ENCODE measurements around the gene KANSL1. TPM values are rescaled to one million over a fixed set of nuclear protein-coding genes. Genes with fewer than 3 reads are reported as not detected.

KANSL1 gene
- total and polyA plus RNA-seq, 2 donors (not counting 1 experiment from before 2014, with no cell fraction given): 8.4 to 78.6 TPM

DNA sequence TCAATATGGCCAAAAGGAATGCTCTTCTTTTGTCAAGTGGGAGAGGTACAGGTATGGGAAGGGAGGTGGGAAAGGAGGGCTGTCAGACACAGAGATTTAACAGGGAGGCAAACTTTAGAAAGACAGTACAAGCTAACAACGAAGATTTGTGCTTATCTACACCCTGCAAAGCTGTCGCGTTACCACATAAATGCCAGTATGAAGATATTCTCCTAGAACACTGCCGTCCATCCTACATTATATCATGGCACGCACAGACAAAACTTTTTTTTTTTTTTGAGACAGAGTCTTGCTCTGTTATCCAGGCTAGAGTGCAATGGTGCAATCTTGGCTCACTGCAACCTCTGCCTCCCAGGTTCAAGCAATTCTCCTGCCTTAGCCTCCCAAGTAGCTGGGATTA is 143.6 kb downstream of the KANSL1 start:
- peaks cover 5% of the 10 kb centered on the region for H3K36me3 ChIP-seq (ENCODE audit: control insufficient read depth, insufficient read depth, low read length)
- H3K27me3 ChIP-seq (ENCODE audit: control insufficient read depth, insufficient read depth, low read length): no peaks in the 10 kb centered on the region
- no peak overlapping the region for H3K4me2 ChIP-seq (ENCODE audit: extremely low read depth, insufficient read depth, low read length)
- H3K79me2 ChIP-seq (ENCODE audit: control insufficient read depth, insufficient read depth, low read length): no peaks in the 10 kb centered on the region
- no peaks in the 10 kb centered on the region for H4K20me1 ChIP-seq (ENCODE audit: control insufficient read depth, extremely low read depth, insufficient read depth, low read length)
- DNase-seq (ENCODE audit: low read depth in 2 of 2): no peak
- no peaks in the 10 kb centered on the region for H3K4me1 ChIP-seq (ENCODE audit: control insufficient read depth, extremely low read depth, insufficient read depth, low read length)
- H2AFZ ChIP-seq (ENCODE audit: low read length): no peak overlapping the region
- H3K4me3 ChIP-seq (replicated peaks in 1 of 4; ENCODE audit: control extremely low read depth in 1 of 4, insufficient read depth in 1 of 4, low read depth in 3 of 4, low read length in 4 of 4): no peak overlapping the region
- TF ChIP-seq EZH2 (IDR thresholded peaks at IDR 0.05; ENCODE audit: low read length, missing control alignments): no peak
- TF ChIP-seq, protein P1, sequence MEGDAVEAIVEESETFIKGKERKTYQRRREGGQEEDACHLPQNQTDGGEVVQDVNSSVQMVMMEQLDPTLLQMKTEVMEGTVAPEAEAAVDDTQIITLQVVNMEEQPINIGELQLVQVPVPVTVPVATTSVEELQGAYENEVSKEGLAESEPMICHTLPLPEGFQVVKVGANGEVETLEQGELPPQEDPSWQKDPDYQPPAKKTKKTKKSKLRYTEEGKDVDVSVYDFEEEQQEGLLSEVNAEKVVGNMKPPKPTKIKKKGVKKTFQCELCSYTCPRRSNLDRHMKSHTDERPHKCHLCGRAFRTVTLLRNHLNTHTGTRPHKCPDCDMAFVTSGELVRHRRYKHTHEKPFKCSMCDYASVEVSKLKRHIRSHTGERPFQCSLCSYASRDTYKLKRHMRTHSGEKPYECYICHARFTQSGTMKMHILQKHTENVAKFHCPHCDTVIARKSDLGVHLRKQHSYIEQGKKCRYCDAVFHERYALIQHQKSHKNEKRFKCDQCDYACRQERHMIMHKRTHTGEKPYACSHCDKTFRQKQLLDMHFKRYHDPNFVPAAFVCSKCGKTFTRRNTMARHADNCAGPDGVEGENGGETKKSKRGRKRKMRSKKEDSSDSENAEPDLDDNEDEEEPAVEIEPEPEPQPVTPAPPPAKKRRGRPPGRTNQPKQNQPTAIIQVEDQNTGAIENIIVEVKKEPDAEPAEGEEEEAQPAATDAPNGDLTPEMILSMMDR (conservative IDR thresholded peaks at IDR 0.05 in 1 of 2, IDR thresholded peaks at IDR 0.05 in 1 of 2; ENCODE audit: low read depth in 1 of 2, low read length in 2 of 2): no peak
- no peaks in the 10 kb centered on the region for H3K9me3 ChIP-seq (ENCODE audit: control insufficient read depth, insufficient read depth, low read depth, low read length)
- H3K27ac ChIP-seq (ENCODE audit: insufficient read depth, low read length): no peak overlapping the region
- no peak overlapping the region for H3K9ac ChIP-seq (ENCODE audit: insufficient read depth, low read length)

- Histone ChIP-seq H4K20me1 (ENCODE audit: control insufficient read depth, extremely low read depth, insufficient read depth, low read length) (no peaks in the 10 kb centered on the region), H3K9ac (ENCODE audit: insufficient read depth, low read length) (no peak overlapping the region), H3K9me3 (ENCODE audit: control insufficient read depth, insufficient read depth, low read depth, low read length) (no peaks in the 10 kb centered on the region), H3K27me3 (ENCODE audit: control insufficient read depth, insufficient read depth, low read length) (no peaks in the 10 kb centered on the region), H3K4me3 (replicated peaks in 1 of 4; ENCODE audit: control extremely low read depth in 1 of 4, insufficient read depth in 1 of 4, low read depth in 3 of 4, low read length in 4 of 4) (no peak overlapping the region), H3K4me1 (ENCODE audit: control insufficient read depth, extremely low read depth, insufficient read depth, low read length) (peaks cover 2% of the 10 kb centered on the region), H3K27ac (ENCODE audit: insufficient read depth, low read length) (no peak overlapping the region), H2AFZ (ENCODE audit: low read length) (no peak overlapping the region), H3K79me2 (ENCODE audit: control insufficient read depth, insufficient read depth, low read length) (no peaks in the 10 kb centered on the region), H3K4me2 (ENCODE audit: extremely low read depth, insufficient read depth, low read length) (no peak overlapping the region), H3K36me3 (ENCODE audit: control insufficient read depth, insufficient read depth, low read length) (peaks cover 5% of the 10 kb centered on the region)
- no peak for TF ChIP-seq EZH2 (IDR thresholded peaks at IDR 0.05; ENCODE audit: low read length, missing control alignments)
- TF ChIP-seq, protein P1 (conservative IDR thresholded peaks at IDR 0.05 in 1 of 2, IDR thresholded peaks at IDR 0.05 in 1 of 2; ENCODE audit: low read depth in 1 of 2, low read length in 2 of 2): no peak
- no peak for DNase-seq (ENCODE audit: low read depth in 2 of 2)
Observed at GRCh38 chr17:46047856-46048255, 145.4 kb downstream of the KANSL1 start.

GRCh38 chr17:46047398-46047797 is 145.8 kb downstream of the KANSL1 start:
- no peak for DNase-seq (ENCODE audit: low read depth in 2 of 2)
- no peaks in the 10 kb centered on the region for H3K27me3 ChIP-seq (ENCODE audit: control insufficient read depth, insufficient read depth, low read length)
- H3K9me3 ChIP-seq (ENCODE audit: control insufficient read depth, insufficient read depth, low read depth, low read length): no peaks in the 10 kb centered on the region
- no peaks in the 10 kb centered on the region for H4K20me1 ChIP-seq (ENCODE audit: control insufficient read depth, extremely low read depth, insufficient read depth, low read length)
- H3K27ac ChIP-seq (ENCODE audit: insufficient read depth, low read length): no peak overlapping the region
- H3K4me3 ChIP-seq (replicated peaks in 1 of 4; ENCODE audit: control extremely low read depth in 1 of 4, insufficient read depth in 1 of 4, low read depth in 3 of 4, low read length in 4 of 4): no peak overlapping the region
- TF ChIP-seq, protein P1 (conservative IDR thresholded peaks at IDR 0.05 in 1 of 2, IDR thresholded peaks at IDR 0.05 in 1 of 2; ENCODE audit: low read depth in 1 of 2, low read length in 2 of 2): no peak
- no peak for TF ChIP-seq EZH2 (IDR thresholded peaks at IDR 0.05; ENCODE audit: low read length, missing control alignments)
- peaks cover 5% of the 10 kb centered on the region for H3K36me3 ChIP-seq (ENCODE audit: control insufficient read depth, insufficient read depth, low read length)
- H3K9ac ChIP-seq (ENCODE audit: insufficient read depth, low read length): no peak overlapping the region
- H2AFZ ChIP-seq (ENCODE audit: low read length): no peak overlapping the region
- no peaks in the 10 kb centered on the region for H3K79me2 ChIP-seq (ENCODE audit: control insufficient read depth, insufficient read depth, low read length)
- peaks cover 2% of the 10 kb centered on the region for H3K4me1 ChIP-seq (ENCODE audit: control insufficient read depth, extremely low read depth, insufficient read depth, low read length)
- H3K4me2 ChIP-seq (ENCODE audit: extremely low read depth, insufficient read depth, low read length): no peak overlapping the region

Data from fibroblast of lung (primary cell).